ENCODE measurements around the gene PAXX.

DNA sequence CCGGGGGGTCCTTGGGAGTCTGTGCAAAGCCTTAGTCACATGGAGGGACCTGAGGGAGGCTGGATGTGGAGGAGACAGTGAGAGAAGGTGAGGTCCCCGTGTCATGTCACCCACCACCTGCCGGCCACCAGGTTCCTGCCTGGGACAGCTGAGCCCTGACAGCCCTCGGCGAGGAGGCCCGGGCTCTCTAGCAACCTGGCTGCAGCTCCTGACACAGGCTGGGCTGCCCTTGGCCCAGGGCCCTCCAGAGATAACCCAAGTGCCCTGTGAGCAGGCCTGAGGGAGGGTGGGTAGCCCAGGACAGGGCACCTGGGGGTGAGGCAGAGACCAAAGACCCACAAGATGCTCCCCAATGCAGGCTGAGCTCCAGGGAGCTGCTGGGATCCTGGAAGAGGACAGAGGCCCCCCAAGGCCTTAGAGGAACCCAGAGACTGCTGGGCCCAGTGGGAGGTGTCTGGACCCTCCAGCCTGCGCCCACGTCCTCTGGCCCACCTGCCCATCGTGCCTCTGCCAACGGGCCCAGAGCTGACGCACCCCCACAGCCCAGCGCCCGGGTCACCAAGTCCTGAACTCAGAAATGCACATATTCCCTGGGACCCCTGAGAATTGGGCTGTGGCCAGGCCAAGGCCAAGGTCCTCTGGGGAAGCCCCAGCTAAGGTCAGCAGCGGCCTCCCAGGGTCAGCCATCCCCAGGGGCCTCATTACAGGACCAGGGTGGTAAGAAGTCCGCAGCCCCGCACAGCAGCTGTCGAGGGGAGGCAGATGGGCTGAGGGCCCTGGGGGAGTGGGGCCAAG is 23.7 kb upstream of the PAXX start:
- TF ChIP-seq POLR2A (IDR thresholded peaks at IDR 0.05), result no peak
- TF ChIP-seq, protein P1, sequence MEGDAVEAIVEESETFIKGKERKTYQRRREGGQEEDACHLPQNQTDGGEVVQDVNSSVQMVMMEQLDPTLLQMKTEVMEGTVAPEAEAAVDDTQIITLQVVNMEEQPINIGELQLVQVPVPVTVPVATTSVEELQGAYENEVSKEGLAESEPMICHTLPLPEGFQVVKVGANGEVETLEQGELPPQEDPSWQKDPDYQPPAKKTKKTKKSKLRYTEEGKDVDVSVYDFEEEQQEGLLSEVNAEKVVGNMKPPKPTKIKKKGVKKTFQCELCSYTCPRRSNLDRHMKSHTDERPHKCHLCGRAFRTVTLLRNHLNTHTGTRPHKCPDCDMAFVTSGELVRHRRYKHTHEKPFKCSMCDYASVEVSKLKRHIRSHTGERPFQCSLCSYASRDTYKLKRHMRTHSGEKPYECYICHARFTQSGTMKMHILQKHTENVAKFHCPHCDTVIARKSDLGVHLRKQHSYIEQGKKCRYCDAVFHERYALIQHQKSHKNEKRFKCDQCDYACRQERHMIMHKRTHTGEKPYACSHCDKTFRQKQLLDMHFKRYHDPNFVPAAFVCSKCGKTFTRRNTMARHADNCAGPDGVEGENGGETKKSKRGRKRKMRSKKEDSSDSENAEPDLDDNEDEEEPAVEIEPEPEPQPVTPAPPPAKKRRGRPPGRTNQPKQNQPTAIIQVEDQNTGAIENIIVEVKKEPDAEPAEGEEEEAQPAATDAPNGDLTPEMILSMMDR (IDR thresholded peaks at IDR 0.05), result no peak

All from body of pancreas (tissue), 4 donors.